Activated CD4-positive, alpha-beta T cell treated with anti-CD3 and anti-CD28 coated beads, Interleukin-2, amount 50 U/mL, for 24 hours (primary cell): ENCODE results near the gene STAT6.

Experiments
- DNase-seq, 2 donors: peaks; one replicate each; pipeline ENCODE4 v3.0.0-alpha.2; 2020; ENCODE audit warnings: low read depth in 1 of 2, low spot score in 1 of 2

Gene STAT6

GRCh38 chr12:57145460-57146059, 34.4 kb upstream of the STAT6 start:
- no peak for DNase-seq

- no peak for DNase-seq
Measured at GRCh38 chr12:57143454-57143853, 32.3 kb upstream of the STAT6 start.

GRCh38 chr12:57142727-57143126, 31.6 kb upstream of the STAT6 start:
- DNase-seq = no peak

- no peak for DNase-seq
Measured at GRCh38 chr12:57142121-57142520, 31.0 kb upstream of the STAT6 start.

- DNase-seq = no peak
Measured at GRCh38 chr12:57141249-57141648, 30.1 kb upstream of the STAT6 start.

- DNase-seq = no peak
Measured at GRCh38 chr12:57139796-57140649, 28.9 kb upstream of the STAT6 start.

GRCh38 chr12:57138526-57139272, 27.5 kb upstream of the STAT6 start:
- DNase-seq = no peak

- DNase-seq = no peak
Measured at GRCh38 chr12:57135527-57136326, 24.6 kb upstream of the STAT6 start.

GRCh38 chr12:57134949-57135348, 23.8 kb upstream of the STAT6 start:
- no peak for DNase-seq

- no peak for DNase-seq
Measured at GRCh38 chr12:57133916-57134315, 22.8 kb upstream of the STAT6 start.

- DNase-seq = no peak
Measured at GRCh38 chr12:57133013-57133569, 21.9 kb upstream of the STAT6 start.

- DNase-seq = no peak
Measured at GRCh38 chr12:57131896-57132744, 21.0 kb upstream of the STAT6 start.

- DNase-seq = no peak
Measured at GRCh38 chr12:57130941-57131340, 19.8 kb upstream of the STAT6 start.

- DNase-seq = no peak
Measured at GRCh38 chr12:57129889-57130288, 18.7 kb upstream of the STAT6 start.

GRCh38 chr12:57129321-57129842, 18.2 kb upstream of the STAT6 start:
- DNase-seq = no peak

- no peak for DNase-seq
Measured at GRCh38 chr12:57128519-57129247, 17.5 kb upstream of the STAT6 start.

GRCh38 chr12:57127726-57128518, 16.8 kb upstream of the STAT6 start, which contains the start of gene LRP1:
Gene LRP1, plus strand, starts transcription at chr12:57128483. Its CDS starts 482 bp downstream, at chr12:57128965.
- DNase-seq = peak; percentile 65 to 69

- DNase-seq = peak in 1 of 2 donors; percentile 41
Measured at GRCh38 chr12:57127101-57127725, 16.1 kb upstream of the STAT6 start.
